WERI-Rb-1 (cell line): ENCODE measurements around the gene RELN.

Source experiments
- DNase-seq: peaks from one replicate; pipeline ENCODE4 v3.0.0-alpha.2; 2020
- H3K27ac ChIP-seq: fragments of 250-450 bp; sonication (Bioruptor Pico); 2 replicates; pipeline ENCODE4 v1.5.1; 2020; ENCODE audit warnings: mild to moderate bottlenecking, moderate library complexity
- H3K27me3 ChIP-seq: fragments of 250-450 bp; sonication (Bioruptor Pico); 2 replicates; pipeline ENCODE4 v1.5.1; 2021; ENCODE audit warnings: mild to moderate bottlenecking, low read depth, moderate library complexity; ENCODE audit not compliant: insufficient read depth, severe bottlenecking
- H3K36me3 ChIP-seq: fragments of 250-450 bp; sonication (Bioruptor Pico); 2 replicates; pipeline ENCODE4 v1.5.1; 2020; ENCODE audit warnings: mild to moderate bottlenecking, moderate library complexity
- H3K4me3 ChIP-seq: 2 replicates; pipeline ENCODE4 v1.5.1; 2011; ENCODE audit warnings: low read depth, mild to moderate bottlenecking, control low read depth, low read length
- H3K9me3 ChIP-seq: fragments of 250-450 bp; sonication (Bioruptor Pico); 2 replicates; pipeline ENCODE4 v1.5.1; 2021; ENCODE audit warnings: mild to moderate bottlenecking, moderate library complexity; ENCODE audit not compliant: severe bottlenecking
- TF ChIP-seq, protein P1 (sequence below): IDR thresholded peaks from 2 replicates; pipeline ENCODE4 v1.5.1; 2011; ENCODE audit warnings: low read depth, mild to moderate bottlenecking, control low read depth, inconsistent platforms, low read length

Gene RELN

DNA sequence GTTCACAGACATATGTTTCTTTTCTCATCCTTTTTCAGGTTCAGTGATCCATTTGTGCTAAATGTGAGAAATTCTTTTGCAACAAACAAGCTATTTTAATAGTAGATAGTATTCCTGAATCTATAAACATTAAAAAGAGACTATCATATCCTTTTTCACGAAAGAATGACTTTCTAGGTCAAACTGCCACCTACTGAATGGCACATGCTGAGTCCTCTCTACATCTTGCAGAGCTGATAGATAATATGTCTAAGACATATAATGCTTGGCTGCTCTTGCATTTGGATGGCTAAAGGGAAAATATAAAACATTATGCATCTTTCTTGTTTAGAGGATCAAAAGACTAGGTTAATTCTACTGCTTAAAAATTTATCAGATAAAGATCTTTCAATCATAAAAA is 429.3 kb downstream of the RELN start:
- no peaks in the 10 kb centered on the region for H3K9me3 ChIP-seq
- DNase-seq, result no peak
- H3K36me3 ChIP-seq, result no peaks in the 10 kb centered on the region
- TF ChIP-seq, protein P1, sequence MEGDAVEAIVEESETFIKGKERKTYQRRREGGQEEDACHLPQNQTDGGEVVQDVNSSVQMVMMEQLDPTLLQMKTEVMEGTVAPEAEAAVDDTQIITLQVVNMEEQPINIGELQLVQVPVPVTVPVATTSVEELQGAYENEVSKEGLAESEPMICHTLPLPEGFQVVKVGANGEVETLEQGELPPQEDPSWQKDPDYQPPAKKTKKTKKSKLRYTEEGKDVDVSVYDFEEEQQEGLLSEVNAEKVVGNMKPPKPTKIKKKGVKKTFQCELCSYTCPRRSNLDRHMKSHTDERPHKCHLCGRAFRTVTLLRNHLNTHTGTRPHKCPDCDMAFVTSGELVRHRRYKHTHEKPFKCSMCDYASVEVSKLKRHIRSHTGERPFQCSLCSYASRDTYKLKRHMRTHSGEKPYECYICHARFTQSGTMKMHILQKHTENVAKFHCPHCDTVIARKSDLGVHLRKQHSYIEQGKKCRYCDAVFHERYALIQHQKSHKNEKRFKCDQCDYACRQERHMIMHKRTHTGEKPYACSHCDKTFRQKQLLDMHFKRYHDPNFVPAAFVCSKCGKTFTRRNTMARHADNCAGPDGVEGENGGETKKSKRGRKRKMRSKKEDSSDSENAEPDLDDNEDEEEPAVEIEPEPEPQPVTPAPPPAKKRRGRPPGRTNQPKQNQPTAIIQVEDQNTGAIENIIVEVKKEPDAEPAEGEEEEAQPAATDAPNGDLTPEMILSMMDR, result no peak
- H3K27me3 ChIP-seq, result no peaks in the 10 kb centered on the region
- no peak overlapping the region for H3K27ac ChIP-seq
- H3K4me3 ChIP-seq, result no peak overlapping the region

DNA sequence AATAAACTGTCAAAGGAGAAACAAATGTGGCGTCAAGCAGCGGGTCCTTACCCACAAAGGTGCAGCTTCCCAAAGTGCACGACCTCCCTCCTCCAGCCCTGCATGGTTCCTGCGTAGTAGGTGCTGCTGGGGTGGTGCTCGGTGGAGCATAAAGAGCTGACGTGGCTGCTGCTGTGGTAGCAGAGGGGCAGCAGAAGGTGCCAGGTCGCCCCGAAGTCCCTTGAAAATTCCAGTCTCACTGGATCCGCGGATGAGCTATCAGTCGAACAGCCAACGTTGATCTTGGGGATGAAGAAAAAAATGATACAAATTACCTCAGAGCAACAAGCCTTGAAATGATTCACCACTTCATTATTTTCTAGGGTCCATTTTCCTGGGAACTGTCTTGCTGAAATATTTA is 438.4 kb downstream of the RELN start:
- H3K9me3 ChIP-seq, result no peaks in the 10 kb centered on the region
- TF ChIP-seq, protein P1, result no peak
- DNase-seq, result no peak
- H3K27ac ChIP-seq, result no peak overlapping the region
- no peak overlapping the region for H3K4me3 ChIP-seq
- no peaks in the 10 kb centered on the region for H3K36me3 ChIP-seq
- H3K27me3 ChIP-seq, result no peaks in the 10 kb centered on the region

DNA sequence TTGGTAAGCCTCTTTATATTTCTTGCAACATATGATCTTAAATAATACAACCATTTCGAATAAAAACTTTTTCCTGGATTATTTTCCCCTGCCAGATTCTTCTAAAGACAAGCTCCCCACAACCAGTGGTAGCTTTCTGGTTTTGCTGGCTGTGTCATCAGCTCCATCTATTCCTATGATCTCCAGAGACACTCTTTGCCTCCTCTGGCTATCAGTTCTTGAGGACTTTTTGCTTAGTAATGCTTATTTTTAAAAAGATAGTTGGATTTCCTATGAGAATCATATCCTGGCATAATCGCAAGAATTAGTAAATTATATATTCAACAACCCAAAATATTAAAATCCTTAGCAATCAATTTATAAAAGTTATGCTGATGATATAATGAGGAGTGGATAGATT is 439.7 kb downstream of the RELN start:
- DNase-seq, result no peak
- no peaks in the 10 kb centered on the region for H3K36me3 ChIP-seq
- H3K27ac ChIP-seq, result no peak overlapping the region
- TF ChIP-seq, protein P1, result no peak
- no peaks in the 10 kb centered on the region for H3K27me3 ChIP-seq
- no peak overlapping the region for H3K4me3 ChIP-seq
- H3K9me3 ChIP-seq, result no peaks in the 10 kb centered on the region

DNA sequence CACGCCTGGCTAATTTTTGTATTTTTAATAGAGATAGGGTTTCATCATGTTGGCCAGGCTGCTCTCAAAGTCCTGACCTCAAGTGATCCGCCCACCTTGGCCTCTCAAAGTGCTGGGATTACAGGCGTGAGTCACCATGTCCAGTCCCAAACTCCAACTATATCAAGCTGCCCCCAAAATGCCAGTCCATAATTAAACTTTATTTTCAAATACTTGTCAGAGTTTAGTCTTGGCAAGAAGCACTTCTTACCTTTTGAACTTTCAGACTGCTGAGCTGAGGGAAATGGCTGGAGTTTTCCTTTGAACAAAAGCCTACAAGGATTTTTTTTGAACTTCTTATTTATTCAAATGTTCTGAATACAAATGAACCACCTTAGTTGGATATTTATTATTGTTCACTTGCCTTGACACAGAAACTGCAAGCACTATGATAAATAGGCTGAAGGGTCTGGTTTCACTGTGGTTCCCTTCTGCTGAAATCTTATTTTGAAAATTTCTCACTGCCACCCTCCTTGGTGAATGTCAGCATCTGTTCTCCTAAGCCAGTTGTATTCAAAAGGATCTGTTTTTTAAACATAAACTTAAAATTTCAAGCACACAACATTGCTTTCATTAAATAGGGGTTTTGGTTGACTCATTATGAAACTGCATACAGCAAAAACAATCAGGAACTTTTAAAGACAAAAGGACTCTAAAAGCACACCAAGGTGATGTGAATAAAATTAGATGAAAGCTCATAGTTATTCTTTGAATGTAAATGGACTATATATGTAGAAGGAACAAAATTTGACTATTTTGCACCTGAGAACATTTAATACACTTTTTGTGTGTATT is 441.8 kb downstream of the RELN start:
- Histone ChIP-seq H3K27ac (no peak overlapping the region), H3K27me3 (no peaks in the 10 kb centered on the region), H3K4me3 (no peak overlapping the region)

DNA sequence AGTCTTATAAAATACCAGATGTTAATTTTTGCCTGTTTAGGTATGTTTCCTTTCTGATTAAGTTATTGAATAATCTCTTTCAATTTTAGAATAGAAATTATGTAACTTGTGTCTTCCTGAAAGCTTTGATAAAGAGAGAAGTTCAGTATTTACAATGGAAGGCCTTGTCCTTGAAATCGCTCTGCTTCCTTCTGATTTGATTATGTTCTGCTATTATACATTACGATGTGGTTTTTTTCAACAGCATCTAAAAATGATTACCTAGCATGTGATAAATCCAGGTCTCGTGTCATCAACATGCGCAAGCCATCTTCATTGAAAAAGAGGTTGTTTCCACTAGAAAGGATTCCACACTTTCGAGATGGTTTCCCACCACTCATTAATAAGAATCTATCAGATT is 447.0 kb downstream of the RELN start:
- no peaks in the 10 kb centered on the region for H3K9me3 ChIP-seq
- TF ChIP-seq, protein P1, result no peak
- no peaks in the 10 kb centered on the region for H3K36me3 ChIP-seq

More for the DNA sequence above, 441.8 kb downstream of the RELN start:
- Histone ChIP-seq H3K36me3 (no peaks in the 10 kb centered on the region), H3K9me3 (no peaks in the 10 kb centered on the region)
- DNase-seq, result no peak
- TF ChIP-seq, protein P1, result no peak

DNA sequence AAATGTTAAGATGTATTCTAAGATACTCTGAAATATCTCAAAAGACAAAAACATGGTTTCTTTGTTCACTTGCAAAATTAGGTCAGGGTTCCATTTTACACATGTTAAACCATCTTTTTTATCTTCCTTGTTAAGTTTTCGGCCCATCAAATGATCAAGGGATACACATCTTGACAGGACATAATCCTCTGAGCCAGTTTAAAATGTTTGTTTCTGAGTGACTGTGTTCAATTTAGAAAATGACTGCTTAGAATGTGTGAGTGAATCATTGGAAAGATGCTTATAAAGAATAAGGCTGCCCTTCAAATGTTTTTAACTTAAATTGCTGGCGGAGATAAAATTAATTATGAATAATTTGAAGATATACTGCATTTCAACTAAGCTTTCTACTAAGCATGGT is 447.5 kb downstream of the RELN start:
- H3K27me3 ChIP-seq, result no peaks in the 10 kb centered on the region
- H3K36me3 ChIP-seq, result no peaks in the 10 kb centered on the region
- TF ChIP-seq, protein P1, result no peak

More for the DNA sequence above, 447.0 kb downstream of the RELN start:
- Histone ChIP-seq H3K4me3 (no peak overlapping the region), H3K27ac (no peak overlapping the region), H3K27me3 (no peaks in the 10 kb centered on the region)
- no peak for DNase-seq

More for the DNA sequence above, 447.5 kb downstream of the RELN start:
- no peak overlapping the region for H3K4me3 ChIP-seq
- no peaks in the 10 kb centered on the region for H3K9me3 ChIP-seq
- DNase-seq, result no peak
- H3K27ac ChIP-seq, result no peak overlapping the region
